Fibroblast of peridontal ligament (primary cell): Measurements from ENCODE around the gene GOLGA6L10.
"Not testable (repeated sequence)": the region's sequence is repeated elsewhere in the genome, so short reads cannot be mapped to it uniquely, and the experiment has no call there.

Experiments used
- DNase-seq: peaks from one replicate; pipeline ENCODE4 v3.0.0-alpha.2; 2010; ENCODE audit errors: extremely low read depth

Gene GOLGA6L10

DNA sequence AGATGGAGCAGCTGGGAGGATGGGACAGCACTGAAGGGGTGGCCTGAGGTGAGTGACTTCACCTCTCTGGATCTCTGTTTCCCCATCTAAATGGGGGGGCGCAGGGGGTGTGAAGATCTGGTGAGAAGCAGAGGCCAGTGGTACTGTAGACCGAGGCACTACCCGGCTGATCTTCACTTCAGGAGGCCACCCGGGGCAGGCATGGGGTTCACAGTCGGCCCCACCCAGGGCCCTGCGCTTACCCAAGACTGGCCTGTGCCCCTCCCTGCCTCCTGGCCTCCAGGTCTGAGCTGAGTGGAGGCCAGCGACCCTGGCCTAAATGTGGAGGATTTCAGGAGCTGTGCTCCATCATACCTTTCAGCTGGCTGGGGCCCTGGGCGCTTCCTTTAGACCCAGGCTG lies 31.0 kb downstream of the GOLGA6L10 start:
- DNase-seq: not testable (repeated sequence)

DNA sequence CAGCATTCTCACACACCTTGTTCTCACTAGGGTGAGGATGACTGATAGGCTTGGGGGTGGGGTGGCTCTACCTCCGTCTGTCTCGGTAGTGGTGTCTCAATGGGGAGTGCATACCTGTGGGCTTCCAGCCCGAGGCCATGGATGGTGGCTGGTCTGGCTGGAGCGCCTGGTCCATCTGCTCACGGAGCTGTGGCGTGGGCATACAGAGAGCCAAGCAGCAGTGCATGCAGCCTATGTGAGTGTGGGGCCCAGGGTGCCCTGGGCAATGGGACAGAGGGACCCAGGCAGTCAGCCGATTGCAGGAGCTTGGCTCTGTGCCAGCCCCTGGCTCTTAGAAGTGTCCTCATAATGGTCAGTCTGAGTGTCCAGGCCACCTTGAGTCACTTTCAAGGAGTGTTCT lies 31.8 kb downstream of the GOLGA6L10 start:
- DNase-seq: not testable (repeated sequence)

DNA sequence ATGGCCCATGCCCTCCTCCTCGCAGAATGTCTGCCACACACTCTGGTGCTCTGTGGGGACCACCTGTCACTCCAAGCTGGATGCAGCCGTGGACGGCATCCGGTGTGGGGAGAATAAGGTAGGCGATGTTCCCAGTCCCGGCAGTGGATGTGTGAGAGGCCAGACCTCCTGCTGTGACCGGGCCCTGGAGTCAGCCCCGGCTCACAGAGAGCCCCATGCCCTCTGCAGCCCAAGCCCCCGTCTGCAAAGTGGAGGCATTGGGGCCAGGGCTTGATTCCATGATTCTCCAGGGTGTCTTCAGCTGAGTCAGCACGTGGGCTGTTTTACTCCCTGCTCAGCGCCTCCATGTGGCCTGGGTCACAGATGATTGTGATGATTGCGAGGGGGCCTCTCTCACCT lies 32.2 kb downstream of the GOLGA6L10 start:
- no peak for DNase-seq

DNA sequence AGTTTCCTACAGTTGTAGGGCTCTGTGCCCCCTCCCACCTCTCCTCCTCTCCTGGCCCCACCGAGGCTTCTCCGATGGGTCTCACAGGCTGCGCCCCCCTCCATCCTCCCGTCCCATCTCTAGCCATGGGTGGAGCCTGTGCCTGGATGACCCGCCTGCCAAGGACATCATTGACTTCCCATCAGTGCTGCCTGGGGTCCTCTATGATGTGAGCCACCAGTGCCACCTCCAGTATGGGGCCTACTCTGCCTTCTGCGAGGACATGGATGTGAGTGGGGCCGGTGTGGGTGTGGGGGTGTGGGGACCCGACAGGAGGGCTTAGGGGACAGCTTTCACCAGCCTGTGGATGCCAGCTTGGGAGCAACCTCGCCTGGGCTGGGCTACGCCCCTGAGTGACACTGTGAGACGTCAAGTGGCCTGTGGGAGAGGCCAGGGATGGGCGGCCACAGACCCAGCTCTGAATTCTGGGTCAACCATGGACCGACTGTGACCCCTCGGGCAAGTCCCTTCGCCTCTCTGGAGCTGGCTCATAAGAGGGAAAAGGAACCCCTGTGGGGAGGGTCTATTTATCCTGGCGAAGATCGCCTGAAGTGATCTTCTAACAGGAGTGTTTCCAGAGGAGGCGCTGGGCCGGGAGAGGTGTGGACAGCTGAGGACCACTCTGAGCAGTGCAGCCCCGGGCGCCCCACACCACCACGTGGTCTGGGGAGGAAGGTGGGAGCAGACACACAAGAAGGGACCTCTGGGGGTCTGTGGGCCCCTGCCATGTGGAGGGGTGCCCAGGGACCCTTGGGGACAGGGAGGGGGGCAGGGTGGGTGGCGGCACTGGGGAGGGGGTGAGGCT lies 32.8 kb downstream of the GOLGA6L10 start:
- DNase-seq: not testable (repeated sequence)

DNA sequence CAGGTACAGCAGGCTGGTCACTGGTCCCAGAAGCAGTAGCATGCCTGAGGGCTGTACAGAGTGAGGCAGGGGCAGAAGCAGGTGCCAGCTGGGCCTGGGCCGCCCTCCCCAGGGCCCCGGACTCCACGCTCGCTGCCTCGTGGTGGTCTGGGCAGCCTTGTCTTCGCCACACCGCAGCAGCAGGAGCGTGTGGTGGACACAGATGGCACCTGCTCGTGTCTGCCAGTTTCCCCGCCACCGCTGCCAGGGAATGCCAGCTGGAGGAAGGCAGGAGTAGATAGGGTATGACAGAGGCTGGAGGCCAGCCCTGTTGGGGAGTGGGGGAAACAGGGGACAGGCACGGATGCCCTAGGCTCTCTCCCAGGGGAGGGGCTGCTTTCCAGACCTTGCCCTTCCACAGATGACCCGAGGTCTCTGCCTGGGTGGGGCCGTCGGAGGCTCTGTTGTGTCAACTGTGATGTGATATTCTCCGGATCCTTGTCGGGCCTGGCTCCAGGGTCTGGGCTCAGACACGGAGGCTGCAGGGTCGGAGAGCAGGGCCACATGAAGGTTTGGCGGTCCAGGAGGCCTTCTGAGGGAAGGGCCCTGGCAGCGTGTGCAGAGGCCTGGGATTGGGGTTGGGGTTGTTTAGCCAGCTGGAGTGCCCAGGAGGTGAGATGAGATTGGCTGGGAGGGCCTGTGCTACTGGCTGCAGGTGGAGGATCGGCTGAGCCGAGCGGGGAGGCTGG lies 33.6 kb downstream of the GOLGA6L10 start:
- DNase-seq: no peak

DNA sequence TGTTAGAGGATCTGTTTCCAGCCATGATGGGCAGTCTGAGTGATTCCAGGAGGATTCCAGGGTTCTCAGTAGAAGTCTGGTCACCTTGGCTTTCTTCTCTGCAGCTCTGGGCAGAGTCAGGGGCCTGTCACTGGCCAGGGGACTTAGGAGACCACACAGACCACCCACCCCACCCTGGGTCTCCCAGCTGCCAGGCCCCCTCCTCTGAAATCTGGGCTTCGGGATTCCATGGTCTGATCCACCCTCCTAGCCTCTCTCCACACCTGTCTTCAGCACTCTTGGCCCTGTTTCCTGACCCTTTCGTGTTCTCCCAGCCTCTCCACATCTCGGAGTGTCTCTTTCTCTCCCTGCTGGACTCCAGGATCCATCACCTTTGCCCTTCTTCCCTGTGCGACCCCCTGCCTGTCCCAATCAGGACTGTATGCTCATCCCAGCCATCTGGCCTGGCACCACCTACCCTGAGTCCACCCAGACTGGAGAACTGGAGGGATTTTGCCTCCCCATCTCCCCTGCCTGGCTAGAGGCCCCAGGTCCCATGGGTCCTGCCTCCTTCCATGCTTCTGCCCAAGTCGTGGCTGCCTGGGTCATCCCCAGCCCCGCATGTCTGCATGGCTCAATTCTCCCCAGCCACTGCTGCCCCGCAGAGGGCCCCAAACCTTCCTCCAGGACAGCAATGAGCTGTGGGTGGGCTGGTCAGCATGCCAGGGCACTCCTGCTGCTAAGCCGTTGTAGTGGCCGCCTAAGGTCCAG lies 34.3 kb downstream of the GOLGA6L10 start:
- no peak for DNase-seq

DNA sequence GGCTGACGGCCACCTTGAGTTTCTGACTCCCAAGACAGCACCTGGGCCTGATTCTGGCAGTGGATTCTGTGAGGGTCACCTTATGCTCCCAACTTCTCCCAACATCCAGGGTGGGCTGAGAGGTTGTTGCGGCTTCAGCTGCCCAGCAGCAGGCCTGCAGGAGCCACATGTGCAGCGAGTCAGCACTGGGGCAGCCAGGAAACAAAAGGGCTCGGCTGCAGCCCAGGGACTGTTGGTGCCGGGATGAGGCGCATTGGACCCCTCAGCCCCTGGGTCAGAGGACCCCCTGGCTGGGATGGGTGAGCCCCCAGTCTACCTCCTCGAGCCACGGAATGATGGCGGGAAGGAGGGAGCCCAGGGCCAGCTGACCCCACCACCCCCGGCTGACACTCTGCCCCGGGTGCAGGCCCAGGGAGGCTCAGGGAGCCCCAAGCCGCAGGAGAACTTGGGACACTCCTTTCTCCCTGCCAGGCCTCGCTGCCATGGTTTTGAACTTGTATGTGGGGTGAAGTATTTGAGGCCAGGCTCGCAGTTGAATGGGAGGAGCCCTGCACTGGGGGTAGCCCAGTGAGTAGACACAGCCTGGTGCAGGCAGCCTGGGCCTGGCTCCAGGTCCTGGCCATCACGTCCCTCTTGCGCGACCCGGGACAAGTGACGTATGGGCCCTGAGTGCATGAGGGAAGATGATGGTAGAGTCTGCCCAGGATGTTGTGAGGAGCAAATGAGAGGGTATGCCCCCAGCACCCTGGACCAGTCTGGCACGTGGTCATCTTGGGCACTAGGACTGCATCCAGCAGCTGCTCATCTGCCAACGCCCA lies 35.1 kb downstream of the GOLGA6L10 start:
- DNase-seq: not testable (repeated sequence)

DNA sequence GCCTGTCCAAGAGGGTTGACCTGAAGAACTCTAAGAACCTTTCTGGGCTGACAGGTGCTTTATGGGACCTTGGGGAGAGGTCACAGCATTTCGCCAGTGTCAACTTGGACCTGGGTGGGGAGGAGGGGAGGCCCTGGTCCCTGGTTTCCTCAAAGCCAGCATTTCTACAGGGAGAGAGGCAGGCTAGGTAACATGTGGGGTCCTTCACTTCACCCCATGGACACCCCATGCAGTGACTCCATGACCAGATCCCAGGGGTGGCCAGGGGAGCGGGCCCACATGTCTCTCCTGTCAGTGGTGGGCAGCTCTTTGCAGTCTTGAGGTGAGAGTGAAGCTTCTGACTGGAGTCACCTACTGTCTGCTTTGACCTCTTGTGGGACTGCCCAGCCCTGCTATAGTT lies 35.8 kb downstream of the GOLGA6L10 start:
- DNase-seq: no peak

DNA sequence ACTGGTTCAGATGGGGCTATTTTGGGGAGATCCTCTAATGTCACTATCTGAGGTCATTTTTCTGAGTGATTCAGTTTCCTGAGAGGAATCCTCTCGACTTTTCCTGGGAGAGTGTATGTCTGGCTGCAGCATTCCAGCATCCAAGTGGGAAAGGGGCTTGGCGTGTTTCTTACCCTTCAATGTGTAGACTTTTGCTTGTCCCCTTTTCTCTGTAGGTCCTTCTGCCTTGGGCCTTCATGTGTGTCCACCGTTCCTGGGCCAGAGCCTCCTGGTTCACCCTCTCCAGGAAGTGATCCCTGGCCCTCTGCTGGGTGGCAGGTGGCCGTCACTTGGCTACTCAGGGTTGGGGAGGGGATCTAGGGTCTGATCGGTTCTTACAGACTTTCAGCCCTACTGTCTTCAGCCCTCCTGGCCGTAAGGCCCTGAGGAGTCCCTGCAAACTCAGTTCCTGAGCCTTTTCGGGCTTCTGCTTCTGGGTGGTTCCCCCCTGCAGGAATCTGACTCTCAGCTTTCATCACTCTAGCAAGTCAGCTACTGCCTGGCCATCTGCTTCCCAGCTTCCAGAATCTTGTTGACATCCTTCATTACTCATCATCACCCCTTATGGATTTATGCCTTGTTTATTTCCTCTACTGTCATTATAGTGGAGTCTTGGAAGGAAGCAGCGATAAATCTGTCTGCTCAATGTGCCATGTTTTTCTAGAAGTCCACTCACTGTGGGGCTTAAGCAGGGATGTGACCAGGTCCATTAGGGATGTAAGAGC lies 36.5 kb downstream of the GOLGA6L10 start:
- no peak for DNase-seq

DNA sequence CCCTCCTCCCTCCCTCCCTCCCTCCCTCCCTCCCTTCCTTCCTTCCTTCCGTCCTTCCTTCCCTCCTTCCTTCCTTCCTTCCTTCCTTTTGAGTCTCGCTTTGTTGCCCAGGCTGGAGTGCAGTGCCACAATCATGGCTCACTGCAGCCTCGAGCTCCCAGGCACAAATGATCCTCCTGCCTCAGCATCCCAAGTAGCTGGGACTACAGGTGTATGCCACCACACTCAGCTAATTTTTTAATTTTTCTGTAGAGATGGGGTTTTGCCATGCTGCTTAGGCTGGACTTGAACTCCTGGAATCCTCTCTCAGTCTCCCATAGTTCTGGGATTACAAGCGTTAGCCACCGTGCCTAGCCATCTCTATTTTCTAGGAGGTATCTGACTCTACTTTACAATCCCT lies 38.0 kb downstream of the GOLGA6L10 start:
- not testable (repeated sequence) for DNase-seq

DNA sequence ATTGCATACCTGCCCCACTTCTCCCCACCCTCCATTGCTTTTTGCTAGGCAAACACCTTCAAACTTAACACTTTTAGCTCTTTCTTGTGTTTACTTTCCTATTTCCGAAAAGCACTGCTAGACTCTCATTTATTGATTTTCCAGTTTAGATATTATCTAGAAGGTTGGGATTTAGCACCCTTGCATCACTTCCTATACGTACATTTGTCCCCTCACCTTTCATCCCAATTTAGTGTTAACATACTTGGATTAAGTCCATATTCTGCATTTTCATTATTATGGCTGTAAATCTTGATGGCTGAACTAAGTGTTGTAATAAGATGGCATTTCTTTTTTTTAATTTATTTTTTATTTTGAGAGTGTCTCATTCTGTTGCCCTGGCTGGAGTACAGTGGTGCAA lies 39.5 kb downstream of the GOLGA6L10 start:
- DNase-seq: no peak

DNA sequence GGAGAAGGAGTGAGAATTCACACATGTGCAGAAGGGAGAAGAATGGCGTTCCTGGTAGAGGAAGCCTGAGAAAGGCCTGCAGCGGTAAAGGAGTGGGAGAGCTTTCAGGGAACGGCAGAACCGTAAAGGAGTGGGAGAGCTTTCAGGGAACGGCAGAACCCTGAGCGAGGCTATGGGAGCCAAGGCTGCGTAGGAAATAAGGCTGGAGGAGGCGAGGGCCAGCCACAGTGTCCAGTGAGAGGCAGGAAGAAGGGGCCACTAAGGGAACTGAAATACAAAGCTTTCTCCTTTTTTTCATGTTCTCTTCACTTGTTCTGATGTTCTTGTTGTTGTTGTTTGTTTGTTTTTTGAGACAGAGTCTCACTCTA lies 41.6 kb downstream of the GOLGA6L10 start:
- DNase-seq: no peak

DNA sequence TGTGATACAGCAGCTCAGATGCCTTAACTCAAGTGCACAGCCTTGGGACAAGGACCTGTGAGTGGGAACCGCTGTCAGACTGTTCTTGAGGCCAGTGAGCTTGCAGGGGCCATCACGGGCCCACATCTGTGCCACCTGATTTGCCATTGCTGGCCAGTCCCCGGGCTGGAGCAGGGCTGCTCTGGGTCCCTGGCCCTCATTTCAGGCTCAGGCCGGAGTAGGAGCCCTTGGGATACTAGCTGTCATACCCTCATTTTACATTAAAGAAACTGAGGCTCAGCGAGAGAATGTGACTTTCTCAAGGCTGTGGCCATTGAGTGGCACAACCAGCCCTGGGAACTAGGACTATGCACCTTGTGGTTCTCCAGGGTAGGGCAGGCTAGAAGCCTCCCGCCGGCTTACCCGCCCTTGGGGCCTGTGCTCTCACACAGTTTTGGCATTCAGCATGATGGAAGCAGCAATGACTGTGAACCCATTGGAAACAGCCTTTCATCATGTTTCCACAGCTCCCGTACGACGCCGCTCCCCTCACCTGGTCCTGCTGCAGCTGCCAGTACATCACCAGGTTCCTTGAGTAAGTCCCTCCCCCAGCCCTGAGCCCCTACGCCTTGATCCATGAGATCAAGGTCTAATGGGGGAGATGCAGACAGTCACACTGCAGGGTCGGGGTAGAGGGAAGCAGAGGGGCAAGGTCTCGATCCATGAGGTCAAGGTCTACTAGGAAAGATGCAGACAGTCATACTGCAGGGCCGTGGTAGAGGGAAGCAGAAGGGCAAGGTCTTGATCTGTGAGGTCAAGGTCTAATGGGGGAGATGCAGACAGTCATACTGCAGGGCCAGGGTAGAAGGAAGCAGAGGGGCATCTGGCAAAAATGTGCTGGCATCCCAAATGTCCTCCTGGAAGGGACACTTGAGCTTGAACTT lies 42.2 kb downstream of the GOLGA6L10 start:
- no peak for DNase-seq

DNA sequence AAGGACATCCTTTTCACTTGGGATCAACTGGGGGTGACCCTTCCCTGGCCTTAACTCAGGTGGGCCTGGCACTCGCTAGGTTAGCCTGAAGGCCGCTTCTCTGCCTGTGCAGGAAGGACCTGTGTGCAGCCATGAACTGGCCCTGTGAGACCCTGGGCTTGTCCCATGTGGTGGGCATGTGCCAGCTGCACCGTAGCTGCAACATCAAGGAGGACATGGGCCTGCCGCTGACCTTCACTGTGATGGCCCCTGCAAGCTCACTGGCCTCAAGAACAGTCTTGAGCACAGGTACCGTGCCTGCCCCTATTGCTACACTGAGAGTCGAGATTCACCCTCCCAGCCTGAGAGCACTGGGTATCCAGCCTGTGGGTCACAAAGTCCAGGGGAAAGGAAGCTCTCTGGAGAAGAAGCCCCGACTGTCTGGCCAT lies 43.6 kb downstream of the GOLGA6L10 start:
- no peak for DNase-seq

DNA sequence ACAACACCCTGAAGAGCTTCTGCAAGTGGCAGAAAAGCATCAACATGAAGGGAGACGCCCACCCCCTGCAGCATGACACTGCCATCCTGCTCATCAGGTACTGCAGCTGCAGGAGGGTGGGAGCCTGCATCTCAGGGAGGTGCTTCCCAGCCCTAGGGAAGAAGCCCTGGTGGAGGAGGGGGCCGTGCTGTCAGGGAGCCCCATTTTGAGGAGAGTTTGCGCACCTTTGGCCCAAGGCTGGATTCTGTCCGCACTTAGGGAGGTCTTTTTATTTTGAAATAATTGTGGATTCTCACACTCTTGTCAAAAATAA lies 44.5 kb downstream of the GOLGA6L10 start:
- no peak for DNase-seq

DNA sequence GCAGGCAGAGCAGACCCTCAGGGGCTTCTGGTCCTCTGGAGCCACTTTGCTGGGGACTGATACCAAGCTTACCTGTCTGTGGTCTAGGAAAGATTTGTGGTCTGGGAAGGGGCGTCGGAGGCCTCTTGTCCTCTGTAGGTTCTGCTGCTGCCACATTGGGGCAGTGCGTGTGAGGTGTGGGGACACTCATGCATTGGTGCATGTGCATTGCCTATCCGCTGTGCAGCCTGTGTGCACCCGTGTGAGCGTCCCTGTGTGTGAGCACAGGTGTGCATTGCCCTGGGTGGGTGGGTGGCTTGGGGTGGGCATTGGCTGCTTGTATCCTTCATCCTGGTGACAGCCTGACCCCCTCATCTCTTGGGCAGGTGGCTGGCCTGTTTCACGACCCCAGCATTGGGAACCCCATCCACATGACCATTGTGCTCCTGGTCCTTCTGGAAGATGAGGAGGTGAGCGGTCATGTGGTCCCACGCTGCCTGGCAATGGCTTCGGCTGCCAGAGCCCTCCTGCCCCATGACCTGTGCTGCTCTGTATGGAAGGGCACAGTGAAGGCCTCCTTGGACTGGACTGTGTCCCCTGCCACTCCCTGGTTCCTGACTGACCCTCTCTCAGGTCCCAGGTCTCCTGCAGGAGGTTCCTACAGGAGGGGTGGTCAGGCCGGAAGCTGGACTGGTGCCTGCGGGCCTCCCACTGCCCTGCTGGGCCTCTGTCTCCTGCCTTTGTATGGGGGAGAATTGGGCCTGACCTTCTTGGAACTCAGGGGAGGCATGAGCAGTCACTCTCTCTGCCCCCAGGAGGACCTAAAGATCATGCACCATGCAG lies 45.1 kb downstream of the GOLGA6L10 start:
- DNase-seq: no peak

DNA sequence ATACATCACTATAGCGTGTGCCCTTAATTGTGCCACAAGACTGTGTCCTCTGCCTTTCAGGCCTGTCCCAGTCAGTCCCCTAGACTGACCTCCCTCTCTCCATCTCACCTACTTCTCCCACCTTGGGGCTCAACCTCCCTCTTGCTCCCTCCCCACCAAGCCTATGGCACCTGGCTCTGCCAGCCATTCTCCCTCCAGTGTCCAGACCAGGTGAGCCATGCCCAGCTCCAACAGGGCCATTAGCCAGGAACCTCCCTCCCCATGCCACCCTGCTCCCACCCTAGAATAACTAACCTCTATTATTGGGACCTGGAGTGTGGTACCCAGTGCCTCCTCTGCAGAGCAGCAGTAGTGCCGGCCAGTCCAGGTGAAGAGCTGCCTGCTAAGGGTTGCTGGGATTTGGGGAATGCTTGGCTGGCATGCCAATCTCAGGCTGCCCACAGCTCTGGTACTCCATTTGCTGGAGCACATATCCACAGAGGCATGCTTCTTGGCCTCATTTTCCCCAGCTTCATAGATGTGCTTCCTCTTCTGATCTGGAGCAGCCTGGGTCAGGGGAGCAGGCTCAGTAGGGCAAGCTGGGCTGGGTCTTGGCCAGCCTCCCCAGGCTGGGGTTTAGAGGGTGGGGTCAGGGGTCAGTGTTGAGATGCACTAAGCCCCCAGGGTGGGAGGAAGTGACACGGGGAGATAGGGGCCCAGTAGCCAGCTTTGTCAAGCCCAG lies 47.8 kb downstream of the GOLGA6L10 start:
- DNase-seq: no peak

DNA sequence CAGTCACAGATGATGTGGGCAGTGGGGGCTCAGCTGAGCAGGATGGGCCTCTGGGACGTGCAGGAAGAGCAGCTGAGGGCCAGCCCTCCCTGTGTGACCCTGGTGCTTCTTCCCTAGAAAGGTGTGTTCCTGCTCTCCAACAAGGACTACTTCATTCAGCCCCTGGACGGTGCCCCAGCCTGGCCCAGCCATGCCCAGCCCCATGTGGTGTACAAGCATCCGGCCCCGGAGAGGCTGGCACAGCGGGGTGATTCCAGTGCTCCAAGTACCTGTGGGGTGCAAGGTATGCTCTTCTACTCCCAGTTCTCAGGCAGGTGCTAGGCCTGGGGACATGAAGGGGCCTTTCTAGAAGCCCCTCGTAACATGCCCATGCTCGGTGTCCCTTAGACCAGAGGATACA lies 48.4 kb downstream of the GOLGA6L10 start:
- DNase-seq: no peak
